Gastroesophageal sphincter (tissue), 4 donors: Measurements from ENCODE around the gene CHRNA3. TPM values are rescaled to one million over a fixed set of nuclear protein-coding genes. Genes with fewer than 3 reads are reported as not detected.

Experiments
- ATAC-seq: fragments of 150-250 bp; one replicate; pipeline ENCODE4 v1.9.1; 2016; ENCODE audit warnings: mild to moderate bottlenecking, moderate library complexity
- H3K27ac ChIP-seq, 4 donors: fragments of 200-600 bp; sonication (generic) in 3 of 4; 1 replicate in 3 of 4; 2 replicates in 1 of 4; pipeline ENCODE4 v1.5.1; 2016 to 2019
- H3K27me3 ChIP-seq: fragments of 200-600 bp; sonication (generic); one replicate; pipeline ENCODE4 v1.5.1; 2019
- H3K36me3 ChIP-seq, 2 donors: fragments of 200-600 bp; sonication (generic); one replicate each; pipeline ENCODE4 v1.5.1; 2019; ENCODE audit warnings: control low read depth in 1 of 2
- H3K4me1 ChIP-seq, 3 donors: fragments of 200-600 bp; sonication (generic); 1 replicate in 2 of 3; 2 replicates in 1 of 3; pipeline ENCODE4 v1.5.1; 2016 to 2019; ENCODE audit warnings: control low read depth in 2 of 3
- H3K4me3 ChIP-seq, 2 donors: fragments of 200-600 bp; sonication (generic); one replicate each; pipeline ENCODE4 v1.5.1; 2019; ENCODE audit warnings: mild to moderate bottlenecking in 1 of 2, moderate library complexity in 1 of 2
- H3K9me3 ChIP-seq, 3 donors: fragments of 200-600 bp; sonication (generic); one replicate each; pipeline ENCODE4 v1.5.1; 2017 to 2019; ENCODE audit warnings: control low read depth in 2 of 3
- EP300 ChIP-seq: sonication (generic); formaldehyde crosslinking; IDR thresholded peaks from one replicate; pipeline ENCODE4 v1.6.1; 2017; ENCODE audit warnings: antibody characterized with exemption, mild to moderate bottlenecking
- POLR2A ChIP-seq, 2 donors: fragments of 450-650 bp; IDR thresholded peaks; one replicate each; pipeline ENCODE4 v1.6.1; 2017; ENCODE audit warnings: antibody characterized with exemption in 2 of 2, mild to moderate bottlenecking in 2 of 2, moderate library complexity in 1 of 2
- POLR2AphosphoS5 ChIP-seq: sonication (generic); formaldehyde crosslinking; IDR thresholded peaks from one replicate; pipeline ENCODE4 v1.6.1; 2017; ENCODE audit warnings: antibody characterized with exemption
- WGBS, 2 donors: methylation state at CpG; one replicate each; pipeline ENCODE4 v1.1.5; 2018; ENCODE audit warnings: low coverage in 1 of 2; 5-methylcytosine and 5-hydroxymethylcytosine counted together
- small RNA-seq, 4 donors: library from RNA; depleted of rRNA; stranded (forward); fragments of <200 nt; gene quantifications; one replicate each; pipeline ENCODE3, GENCODE V24; 2016
- total RNA-seq, 4 donors: library from RNA; depleted of rRNA; stranded (reverse); fragments of >200 nt; gene quantifications; one replicate each; pipeline ENCODE4 v1.1.0, GENCODE V29; 2016
- TF ChIP-seq, protein P1 (sequence below), 4 experiments: fragments of 200-600 bp in 2 of 4; fragments of 450-650 bp in 2 of 4; sonication (generic) in 1 of 4; IDR thresholded peaks; one replicate each; pipeline ENCODE4 v1.5.1; 2017 to 2019; ENCODE audit warnings: antibody characterized with exemption in 4 of 4, mild to moderate bottlenecking in 2 of 4, moderate library complexity in 2 of 4

The CHRNA3 gene
- total RNA-seq, 4 donors from 2014 or later: 1.1 to 3.1 (median 1.1) TPM; not detected in 1

DNA sequence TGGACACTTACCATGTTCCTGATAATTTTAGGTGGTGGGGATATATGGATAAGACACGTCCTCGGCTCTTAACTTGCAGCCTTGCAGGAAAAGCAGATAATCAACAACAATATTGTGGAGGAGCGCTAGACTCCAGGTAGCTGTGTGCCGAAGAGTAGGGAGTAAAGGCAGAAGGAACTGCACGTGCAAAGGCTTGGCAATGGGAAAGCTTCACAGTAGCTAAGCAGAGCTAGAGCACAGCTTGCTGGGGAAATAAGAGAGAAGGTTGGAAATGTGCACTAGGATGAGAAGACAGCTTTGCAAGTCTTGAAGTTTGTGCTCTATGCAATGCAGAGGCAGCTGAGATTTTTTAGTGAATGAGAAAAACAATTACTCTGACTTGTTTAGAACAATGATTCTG lies 68.2 kb downstream of the CHRNA3 start:
- Histone ChIP-seq H3K4me1 (no peaks in the 10 kb centered on the region), H3K9me3 (no peaks in the 10 kb centered on the region), H3K27ac (no peak overlapping the region), H3K36me3 (peaks cover 4 to 40% of the 10 kb centered on the region in 2 donors), H3K4me3 (no peak overlapping the region), H3K27me3 (no peaks in the 10 kb centered on the region)
- no peak for ATAC-seq
- WGBS, 2 donors: 53 to 57% methylated on average over 5 of the region's 5 CpGs
- TF ChIP-seq EP300 (no peak), POLR2AphosphoS5 (no peak), POLR2A (IDR thresholded peaks at IDR 0.05) (no peak)
- TF ChIP-seq, protein P1, sequence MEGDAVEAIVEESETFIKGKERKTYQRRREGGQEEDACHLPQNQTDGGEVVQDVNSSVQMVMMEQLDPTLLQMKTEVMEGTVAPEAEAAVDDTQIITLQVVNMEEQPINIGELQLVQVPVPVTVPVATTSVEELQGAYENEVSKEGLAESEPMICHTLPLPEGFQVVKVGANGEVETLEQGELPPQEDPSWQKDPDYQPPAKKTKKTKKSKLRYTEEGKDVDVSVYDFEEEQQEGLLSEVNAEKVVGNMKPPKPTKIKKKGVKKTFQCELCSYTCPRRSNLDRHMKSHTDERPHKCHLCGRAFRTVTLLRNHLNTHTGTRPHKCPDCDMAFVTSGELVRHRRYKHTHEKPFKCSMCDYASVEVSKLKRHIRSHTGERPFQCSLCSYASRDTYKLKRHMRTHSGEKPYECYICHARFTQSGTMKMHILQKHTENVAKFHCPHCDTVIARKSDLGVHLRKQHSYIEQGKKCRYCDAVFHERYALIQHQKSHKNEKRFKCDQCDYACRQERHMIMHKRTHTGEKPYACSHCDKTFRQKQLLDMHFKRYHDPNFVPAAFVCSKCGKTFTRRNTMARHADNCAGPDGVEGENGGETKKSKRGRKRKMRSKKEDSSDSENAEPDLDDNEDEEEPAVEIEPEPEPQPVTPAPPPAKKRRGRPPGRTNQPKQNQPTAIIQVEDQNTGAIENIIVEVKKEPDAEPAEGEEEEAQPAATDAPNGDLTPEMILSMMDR (IDR thresholded peaks at IDR 0.05): no peak

DNA sequence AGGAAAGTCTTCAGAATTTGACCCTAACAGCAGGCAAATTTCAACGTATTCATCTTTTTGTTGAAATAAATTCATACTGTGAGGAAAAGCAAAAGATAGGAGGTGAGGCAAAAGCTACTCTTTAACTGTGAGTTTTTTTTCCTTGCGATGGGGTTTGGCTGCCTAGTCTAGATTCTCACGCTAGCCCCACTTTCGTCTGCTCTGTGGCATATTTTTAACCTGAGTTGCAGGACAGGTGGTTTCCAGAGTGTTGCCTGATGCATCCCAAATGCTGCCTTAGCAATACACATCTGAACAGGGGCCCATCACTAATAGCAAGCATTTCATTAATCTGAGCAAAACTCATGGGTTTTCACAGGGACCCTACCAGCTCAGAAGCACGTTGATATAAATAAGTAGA lies 68.9 kb downstream of the CHRNA3 start:
- no peak for TF ChIP-seq POLR2AphosphoS5
- no peak for TF ChIP-seq EP300
- TF ChIP-seq POLR2A (IDR thresholded peaks at IDR 0.05): no peak
- TF ChIP-seq, protein P1 (IDR thresholded peaks at IDR 0.05): no peak
- ATAC-seq: no peak
- Histone ChIP-seq H3K4me3 (no peak overlapping the region), H3K27me3 (no peaks in the 10 kb centered on the region), H3K4me1 (no peaks in the 10 kb centered on the region), H3K9me3 (no peaks in the 10 kb centered on the region), H3K27ac (no peak overlapping the region), H3K36me3 (peaks cover 4 to 47% of the 10 kb centered on the region in 2 donors)
- WGBS, 2 donors: 62 to 63% methylated on average over 5 of the region's 5 CpGs

DNA sequence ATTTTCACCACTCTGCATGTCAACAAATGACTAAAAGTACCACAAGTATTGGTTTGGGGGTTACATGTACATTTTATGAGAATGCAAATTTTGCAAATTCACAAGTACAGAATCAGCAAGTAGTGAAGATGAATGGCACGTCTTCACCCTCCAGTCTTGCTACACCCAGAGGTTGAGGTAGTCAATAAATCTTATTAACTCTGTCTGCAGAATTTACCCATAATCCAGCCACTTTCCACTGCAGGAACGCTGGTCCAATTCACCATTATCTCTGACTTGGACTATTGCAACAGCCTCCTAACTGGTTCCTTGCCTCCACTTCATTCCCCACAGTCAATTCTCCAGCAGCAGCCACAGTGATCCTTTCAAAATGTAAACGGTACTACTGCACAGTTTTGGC lies 70.0 kb downstream of the CHRNA3 start:
- TF ChIP-seq EP300 (no peak), POLR2AphosphoS5 (no peak), POLR2A (IDR thresholded peaks at IDR 0.05) (no peak)
- TF ChIP-seq, protein P1 (IDR thresholded peaks at IDR 0.05): no peak
- ATAC-seq: no peak
- Histone ChIP-seq H3K36me3 (peaks cover 7 to 58% of the 10 kb centered on the region in 2 donors), H3K27ac (no peak overlapping the region), H3K27me3 (no peaks in the 10 kb centered on the region), H3K9me3 (no peaks in the 10 kb centered on the region), H3K4me3 (no peak overlapping the region), H3K4me1 (no peaks in the 10 kb centered on the region)
- 50 to 65% methylated on average over 2 to 3 of the region's 3 CpGs for WGBS, 2 donors

DNA sequence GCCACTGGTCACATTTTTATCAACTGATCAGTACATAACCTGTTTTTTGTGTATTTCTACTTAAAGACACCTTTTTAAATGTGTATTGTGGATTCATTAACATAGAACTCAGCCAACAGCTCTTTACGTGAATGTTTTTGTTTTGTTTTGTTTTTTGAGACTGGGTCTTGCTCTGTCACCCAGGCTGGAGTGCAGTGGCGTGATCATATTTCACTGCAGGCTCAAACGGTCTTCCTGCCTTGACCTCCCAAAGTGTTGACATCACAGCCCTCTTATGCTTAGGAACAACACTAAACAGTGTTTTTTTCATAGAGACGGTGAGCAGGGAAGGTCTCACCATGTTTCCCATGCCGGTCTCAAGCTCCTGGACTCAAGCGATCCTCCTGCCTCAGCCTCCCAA lies 70.6 kb downstream of the CHRNA3 start:
- H3K27ac ChIP-seq: no peak overlapping the region
- H3K4me1 ChIP-seq: no peaks in the 10 kb centered on the region
- ATAC-seq: no peak
- no peak overlapping the region for H3K4me3 ChIP-seq
- peaks cover 10 to 64% of the 10 kb centered on the region in 2 donors for H3K36me3 ChIP-seq
- no peaks in the 10 kb centered on the region for H3K9me3 ChIP-seq
- WGBS, 2 donors: 56 to 65% methylated on average over 3 to 6 of the region's 6 CpGs
- TF ChIP-seq, protein P1 (IDR thresholded peaks at IDR 0.05): no peak
- TF ChIP-seq POLR2A (IDR thresholded peaks at IDR 0.05) (no peak), POLR2AphosphoS5 (no peak), EP300 (no peak)
- no peaks in the 10 kb centered on the region for H3K27me3 ChIP-seq

Small RNA genes within 50 kb of the gene (small RNA-seq; reads per million reads assigned to genes)
- 0 reads per million in 4 donors for gene AC067863.2

Other genes starting within 250 kb of the CHRNA3 start
- 10 to 100 TPM; 16.9 to 33.5 (median 25.9) TPM for gene IREB2, start 182.8 kb downstream of the CHRNA3 start, total RNA-seq
- 10 to 100 TPM in 1 of 4 donors, 1 to 10 TPM in 3; 4.7 to 13.7 (median 5.7) TPM for gene HYKK, start 113.4 kb downstream of the CHRNA3 start, total RNA-seq
- gene PSMA4, start 80.6 kb downstream of the CHRNA3 start, total RNA-seq: 100 to 1,000 TPM in 3 of 4 donors, 10 to 100 TPM in 1; 99.9 to 191 (median 118) TPM
- gene CHRNA5, start 55.5 kb downstream of the CHRNA3 start, total RNA-seq: 1 to 10 TPM in 3 of 4 donors, under 1 TPM in 1; 0.93 to 4.0 (median 1.6) TPM
- gene CHRNB4, start 20.2 kb upstream of the CHRNA3 start, total RNA-seq: 1 to 10 TPM in 1 of 4 donors, under 1 TPM in 1, not detected in 2; 0.10 to 1.1 TPM
- 1 to 10 TPM; 2.6 to 9.7 (median 4.4) TPM for gene ADAMTS7, start 190.5 kb upstream of the CHRNA3 start, total RNA-seq